ENCODE measurements around the gene SRC. TPM values are rescaled to one million over a fixed set of nuclear protein-coding genes. Genes with fewer than 3 reads are reported as not detected.

SRC gene
- total and polyA plus RNA-seq, 2 donors (not counting 3 experiments of a cell fraction or from before 2014, with no cell fraction given), result 22.6 to 29.4 TPM

DNA sequence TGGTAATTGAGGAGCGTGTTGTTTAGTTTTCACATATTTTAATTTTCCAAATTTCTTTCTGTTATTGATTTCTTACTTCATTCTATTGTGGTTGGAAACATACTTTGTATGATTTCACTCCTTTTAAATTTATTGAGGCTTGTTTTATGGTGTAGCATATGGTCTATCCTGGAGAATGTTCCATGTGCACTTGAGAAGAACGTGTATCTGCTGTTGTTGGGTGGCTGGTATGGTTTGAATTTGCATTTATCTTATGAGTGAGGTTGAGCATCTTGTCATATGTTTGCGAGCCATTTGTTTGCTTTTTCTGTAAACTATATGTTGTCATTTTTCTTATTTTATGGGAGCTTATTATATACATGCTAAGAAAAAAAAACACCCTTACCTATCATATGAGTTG is 26.5 kb downstream of the SRC start:
- H2AFZ ChIP-seq (ENCODE audit: low read depth, low read length), result no peak overlapping the region
- peaks cover 0 to 3% of the 10 kb centered on the region in 2 experiments for H3K36me3 ChIP-seq (ENCODE audit: control insufficient read depth in 2 of 2, extremely low read depth in 1 of 2, insufficient read depth in 2 of 2, low read length in 2 of 2)
- no peak overlapping the region for H3K4me2 ChIP-seq (ENCODE audit: insufficient read depth, low read length)
- H3K27me3 ChIP-seq (ENCODE audit: control insufficient read depth in 2 of 2, insufficient read depth in 2 of 2, low read length in 2 of 2), result no peaks in the 10 kb centered on the region
- BruUV-seq (replicated peaks), result no TSS peak
- intact Hi-C loops (cut with micrococcal nuclease), result no loop called here
- H3K9me1 ChIP-seq (replicated peaks; ENCODE audit: control insufficient read depth, extremely low read depth, insufficient read depth, low read length), result no peaks in the 10 kb centered on the region
- no peaks in the 10 kb centered on the region for H3K4me1 ChIP-seq (ENCODE audit: control insufficient read depth, extremely low read depth, insufficient read depth, low read length)
- H4K20me1 ChIP-seq (replicated peaks; ENCODE audit: control insufficient read depth, extremely low read depth, insufficient read depth, low read length), result no peaks in the 10 kb centered on the region
- DNase-seq (ENCODE audit: low read depth, low spot score), result no peak
- no peak overlapping the region for H3K27ac ChIP-seq (ENCODE audit: insufficient read depth, low read depth, low read length)
- no peak overlapping the region for H3K4me3 ChIP-seq (replicated peaks in 1 of 3; ENCODE audit: insufficient read depth in 1 of 3, low read depth in 1 of 3, low read length in 3 of 3)
- peaks cover 26% of the 10 kb centered on the region for H3K79me2 ChIP-seq (ENCODE audit: control insufficient read depth, insufficient read depth, low read length)
- dilution Hi-C loops (cut with MboI; ENCODE audit: extremely low pct_ligation_motif_present, low sequenced_read_pairs), result no loop called here
- no peak overlapping the region for H3K9ac ChIP-seq (replicated peaks; ENCODE audit: extremely low read depth, insufficient read depth, low read length)
- ChIA-PET POLR2A (no interaction called here), CTCF (no interaction called here)
- no peaks in the 10 kb centered on the region for H3K9me3 ChIP-seq (replicated peaks; ENCODE audit: control insufficient read depth, insufficient read depth, low read length)
- no peak for TF ChIP-seq POLR2A (IDR thresholded peaks at IDR 0.05; ENCODE audit: low read depth, low read length)
- TF ChIP-seq, protein P1, sequence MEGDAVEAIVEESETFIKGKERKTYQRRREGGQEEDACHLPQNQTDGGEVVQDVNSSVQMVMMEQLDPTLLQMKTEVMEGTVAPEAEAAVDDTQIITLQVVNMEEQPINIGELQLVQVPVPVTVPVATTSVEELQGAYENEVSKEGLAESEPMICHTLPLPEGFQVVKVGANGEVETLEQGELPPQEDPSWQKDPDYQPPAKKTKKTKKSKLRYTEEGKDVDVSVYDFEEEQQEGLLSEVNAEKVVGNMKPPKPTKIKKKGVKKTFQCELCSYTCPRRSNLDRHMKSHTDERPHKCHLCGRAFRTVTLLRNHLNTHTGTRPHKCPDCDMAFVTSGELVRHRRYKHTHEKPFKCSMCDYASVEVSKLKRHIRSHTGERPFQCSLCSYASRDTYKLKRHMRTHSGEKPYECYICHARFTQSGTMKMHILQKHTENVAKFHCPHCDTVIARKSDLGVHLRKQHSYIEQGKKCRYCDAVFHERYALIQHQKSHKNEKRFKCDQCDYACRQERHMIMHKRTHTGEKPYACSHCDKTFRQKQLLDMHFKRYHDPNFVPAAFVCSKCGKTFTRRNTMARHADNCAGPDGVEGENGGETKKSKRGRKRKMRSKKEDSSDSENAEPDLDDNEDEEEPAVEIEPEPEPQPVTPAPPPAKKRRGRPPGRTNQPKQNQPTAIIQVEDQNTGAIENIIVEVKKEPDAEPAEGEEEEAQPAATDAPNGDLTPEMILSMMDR (IDR thresholded peaks at IDR 0.05; ENCODE audit: extremely low read depth in 1 of 2, insufficient read depth in 1 of 2, low read depth in 1 of 2, low read length in 2 of 2), result no peak
- TF ChIP-seq POLR2AphosphoS5 (IDR thresholded peaks at IDR 0.05; ENCODE audit: insufficient read depth, low read depth, low read length), result no peak
- TF ChIP-seq EZH2 (IDR thresholded peaks at IDR 0.05; ENCODE audit: borderline replicate concordance, low read depth, low read length, severe bottlenecking), result no peak
- no peak for TF ChIP-seq JUN (IDR thresholded peaks at IDR 0.05; ENCODE audit: borderline replicate concordance, insufficient read depth, insufficient read length, low read depth)
- no peak for TF ChIP-seq GATA2 (IDR thresholded peaks at IDR 0.05; ENCODE audit: insufficient read depth, insufficient read length, low read depth, low read length)
- no peak for TF ChIP-seq FOS (IDR thresholded peaks at IDR 0.05; ENCODE audit: borderline replicate concordance, insufficient read depth, low read length)
- TF ChIP-seq, protein P2, sequence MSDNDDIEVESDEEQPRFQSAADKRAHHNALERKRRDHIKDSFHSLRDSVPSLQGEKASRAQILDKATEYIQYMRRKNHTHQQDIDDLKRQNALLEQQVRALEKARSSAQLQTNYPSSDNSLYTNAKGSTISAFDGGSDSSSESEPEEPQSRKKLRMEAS (IDR thresholded peaks at IDR 0.05; ENCODE audit: insufficient read depth, insufficient read length), result no peak
- no peak for TF ChIP-seq MYC (IDR thresholded peaks at IDR 0.05; ENCODE audit: low read depth, low read length)
- FAIRE-seq, result no peak

All from endothelial cell of umbilical vein (primary cell).